HL-60 (cell line): ENCODE results near the gene PHLPP1.

ENCODE experiments used
- DNase-seq, 2 experiments: peaks; one replicate each; pipeline ENCODE4 v3.0.0-alpha.2; 2010 to 2020; ENCODE audit warnings: low read depth in 1 of 2, low spot score in 1 of 2
- H3K27ac ChIP-seq: fragments of 250-450 bp; sonication (Bioruptor Pico); replicated peaks from 2 replicates; pipeline ENCODE4 v1.5.1; 2020; ENCODE audit warnings: mild to moderate bottlenecking, moderate library complexity
- H3K27me3 ChIP-seq: fragments of 250-450 bp; sonication (Bioruptor Pico); 2 replicates; pipeline ENCODE4 v1.5.1; 2021; ENCODE audit warnings: mild to moderate bottlenecking, moderate library complexity; ENCODE audit not compliant: insufficient read depth, poor library complexity, severe bottlenecking
- H3K4me3 ChIP-seq: replicated peaks from 2 replicates; pipeline ENCODE4 v1.5.1; 2011; ENCODE audit warnings: mild to moderate bottlenecking, control low read depth, low read length; ENCODE audit not compliant: insufficient read depth
- GABPA ChIP-seq: IDR thresholded peaks from 2 replicates; pipeline ENCODE4 v1.6.1; 2012; ENCODE audit warnings: low read depth
- POLR2AphosphoS5 ChIP-seq: IDR thresholded peaks from 2 replicates; pipeline ENCODE4 v1.6.1; 2012; ENCODE audit warnings: low read depth
- SPI1 ChIP-seq: IDR thresholded peaks from 2 replicates; pipeline ENCODE4 v1.6.1; 2012; ENCODE audit warnings: low read depth, mild to moderate bottlenecking, borderline replicate concordance
- TF ChIP-seq, protein P1 (sequence below): IDR thresholded peaks from one replicate; pipeline ENCODE4 v1.5.1; 2011; ENCODE audit warnings: low read length, control low read depth, inconsistent platforms; ENCODE audit not compliant: insufficient read depth
- TF ChIP-seq, protein P2 (sequence below): IDR thresholded peaks from 2 replicates; pipeline ENCODE4 v1.6.1; 2012; ENCODE audit warnings: low read depth; ENCODE audit not compliant: insufficient replicate concordance

The PHLPP1 gene

DNA sequence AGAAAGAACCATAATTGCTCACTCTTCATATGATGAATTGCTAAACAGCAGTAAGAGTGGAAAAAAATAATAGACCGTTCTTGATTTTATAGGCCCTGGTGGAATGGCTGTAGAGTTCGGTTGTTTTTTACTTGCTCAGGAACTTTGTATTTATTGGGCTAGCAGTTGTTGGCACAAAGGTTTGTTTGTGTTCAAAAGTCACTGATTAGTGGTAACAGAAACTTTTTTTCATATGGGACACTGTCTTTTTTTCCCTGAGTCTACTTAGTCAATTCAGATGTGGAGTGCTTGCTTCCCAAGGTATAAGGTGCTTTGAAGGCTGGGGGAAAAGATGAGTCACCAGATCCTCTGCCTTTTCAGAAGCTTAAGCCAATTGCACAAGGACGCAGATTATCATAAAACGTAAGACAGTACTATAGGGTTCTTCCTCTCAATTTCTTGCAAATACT is 25.8 kb downstream of the PHLPP1 start:
- peak; percentile 82 to 91 for DNase-seq
- Histone ChIP-seq H3K27ac (peak overlapping the region; percentile 39), H3K4me3 (no peak overlapping the region), H3K27me3 (no peaks in the 10 kb centered on the region)
- TF ChIP-seq SPI1 (no peak), GABPA (no peak), POLR2AphosphoS5 (no peak)
- TF ChIP-seq, protein P1, sequence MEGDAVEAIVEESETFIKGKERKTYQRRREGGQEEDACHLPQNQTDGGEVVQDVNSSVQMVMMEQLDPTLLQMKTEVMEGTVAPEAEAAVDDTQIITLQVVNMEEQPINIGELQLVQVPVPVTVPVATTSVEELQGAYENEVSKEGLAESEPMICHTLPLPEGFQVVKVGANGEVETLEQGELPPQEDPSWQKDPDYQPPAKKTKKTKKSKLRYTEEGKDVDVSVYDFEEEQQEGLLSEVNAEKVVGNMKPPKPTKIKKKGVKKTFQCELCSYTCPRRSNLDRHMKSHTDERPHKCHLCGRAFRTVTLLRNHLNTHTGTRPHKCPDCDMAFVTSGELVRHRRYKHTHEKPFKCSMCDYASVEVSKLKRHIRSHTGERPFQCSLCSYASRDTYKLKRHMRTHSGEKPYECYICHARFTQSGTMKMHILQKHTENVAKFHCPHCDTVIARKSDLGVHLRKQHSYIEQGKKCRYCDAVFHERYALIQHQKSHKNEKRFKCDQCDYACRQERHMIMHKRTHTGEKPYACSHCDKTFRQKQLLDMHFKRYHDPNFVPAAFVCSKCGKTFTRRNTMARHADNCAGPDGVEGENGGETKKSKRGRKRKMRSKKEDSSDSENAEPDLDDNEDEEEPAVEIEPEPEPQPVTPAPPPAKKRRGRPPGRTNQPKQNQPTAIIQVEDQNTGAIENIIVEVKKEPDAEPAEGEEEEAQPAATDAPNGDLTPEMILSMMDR, result no peak
- TF ChIP-seq, protein P2, sequence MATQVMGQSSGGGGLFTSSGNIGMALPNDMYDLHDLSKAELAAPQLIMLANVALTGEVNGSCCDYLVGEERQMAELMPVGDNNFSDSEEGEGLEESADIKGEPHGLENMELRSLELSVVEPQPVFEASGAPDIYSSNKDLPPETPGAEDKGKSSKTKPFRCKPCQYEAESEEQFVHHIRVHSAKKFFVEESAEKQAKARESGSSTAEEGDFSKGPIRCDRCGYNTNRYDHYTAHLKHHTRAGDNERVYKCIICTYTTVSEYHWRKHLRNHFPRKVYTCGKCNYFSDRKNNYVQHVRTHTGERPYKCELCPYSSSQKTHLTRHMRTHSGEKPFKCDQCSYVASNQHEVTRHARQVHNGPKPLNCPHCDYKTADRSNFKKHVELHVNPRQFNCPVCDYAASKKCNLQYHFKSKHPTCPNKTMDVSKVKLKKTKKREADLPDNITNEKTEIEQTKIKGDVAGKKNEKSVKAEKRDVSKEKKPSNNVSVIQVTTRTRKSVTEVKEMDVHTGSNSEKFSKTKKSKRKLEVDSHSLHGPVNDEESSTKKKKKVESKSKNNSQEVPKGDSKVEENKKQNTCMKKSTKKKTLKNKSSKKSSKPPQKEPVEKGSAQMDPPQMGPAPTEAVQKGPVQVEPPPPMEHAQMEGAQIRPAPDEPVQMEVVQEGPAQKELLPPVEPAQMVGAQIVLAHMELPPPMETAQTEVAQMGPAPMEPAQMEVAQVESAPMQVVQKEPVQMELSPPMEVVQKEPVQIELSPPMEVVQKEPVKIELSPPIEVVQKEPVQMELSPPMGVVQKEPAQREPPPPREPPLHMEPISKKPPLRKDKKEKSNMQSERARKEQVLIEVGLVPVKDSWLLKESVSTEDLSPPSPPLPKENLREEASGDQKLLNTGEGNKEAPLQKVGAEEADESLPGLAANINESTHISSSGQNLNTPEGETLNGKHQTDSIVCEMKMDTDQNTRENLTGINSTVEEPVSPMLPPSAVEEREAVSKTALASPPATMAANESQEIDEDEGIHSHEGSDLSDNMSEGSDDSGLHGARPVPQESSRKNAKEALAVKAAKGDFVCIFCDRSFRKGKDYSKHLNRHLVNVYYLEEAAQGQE, result no peak

DNA sequence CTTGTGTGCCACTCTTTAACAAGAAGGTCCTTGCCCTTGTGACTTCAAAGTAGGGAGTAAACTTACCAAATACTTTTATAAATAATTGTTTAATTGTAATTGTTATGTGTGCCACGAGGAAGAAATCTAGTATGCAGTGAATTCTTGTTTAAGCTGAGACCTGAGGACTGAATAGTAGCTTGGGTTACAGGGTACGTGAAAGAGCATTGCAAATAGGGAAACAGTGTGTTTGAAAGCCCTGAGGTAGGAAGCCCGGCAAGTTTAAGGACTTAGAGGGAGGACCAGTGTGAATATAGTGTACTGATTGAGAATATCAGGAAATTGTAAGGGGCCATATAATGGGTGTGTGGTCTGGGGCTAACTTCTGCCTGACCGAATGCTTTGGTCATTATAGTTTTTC is 26.2 kb downstream of the PHLPP1 start:
- TF ChIP-seq GABPA (no peak), SPI1 (no peak), POLR2AphosphoS5 (no peak)
- TF ChIP-seq, protein P1, result no peak
- TF ChIP-seq, protein P2, result no peak
- H3K27me3 ChIP-seq, result no peaks in the 10 kb centered on the region
- peak in 1 of 2 experiments; percentile 38 for DNase-seq
- H3K27ac ChIP-seq, result peak overlapping the region; percentile 39
- H3K4me3 ChIP-seq, result no peak overlapping the region

DNA sequence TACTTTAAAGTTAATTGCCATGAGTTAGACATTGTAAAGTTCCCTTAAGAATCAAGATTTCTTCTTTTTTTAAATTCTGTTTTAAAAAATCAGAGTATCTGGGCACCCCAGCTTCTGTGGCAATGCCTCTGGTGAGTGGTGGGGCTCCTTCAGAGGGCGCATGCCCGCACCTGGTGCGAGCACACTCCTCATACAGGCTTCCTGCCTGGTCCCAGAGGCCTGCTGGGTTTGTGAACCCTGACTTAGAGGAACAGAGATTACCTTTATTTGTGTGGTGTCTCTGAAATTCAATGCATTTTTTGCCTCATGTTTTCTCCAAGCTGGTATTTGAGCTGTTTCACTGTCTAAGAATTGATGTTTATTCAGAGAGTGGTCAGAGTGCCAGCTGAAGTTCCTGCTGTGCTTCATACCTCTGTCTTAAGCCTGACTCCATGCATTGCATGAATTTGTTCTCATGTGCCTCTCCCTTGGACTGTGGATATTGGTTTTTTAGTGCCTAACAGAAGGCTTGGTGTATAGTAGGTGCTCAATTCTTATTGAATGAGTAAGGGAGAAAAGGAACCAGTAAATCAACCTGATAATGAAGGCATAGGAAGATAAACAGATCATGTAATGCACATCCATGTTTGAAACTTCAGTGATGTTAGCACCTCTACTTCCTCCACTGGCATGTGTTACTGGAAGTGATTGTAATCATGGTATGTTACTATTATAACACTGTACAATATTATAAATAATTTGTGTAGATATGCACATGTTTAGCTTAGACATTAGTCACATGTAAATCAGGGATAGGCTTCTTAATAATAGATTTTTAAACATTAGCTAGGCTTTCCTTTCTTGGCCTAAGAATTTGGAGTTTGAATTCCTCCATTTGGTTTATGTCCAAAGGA is 29.0 kb downstream of the PHLPP1 start:
- H3K4me3 ChIP-seq, result no peak overlapping the region
- TF ChIP-seq POLR2AphosphoS5 (no peak), SPI1 (no peak), GABPA (no peak)
- TF ChIP-seq, protein P2, result no peak
- TF ChIP-seq, protein P1, result no peak
- no peak overlapping the region for H3K27ac ChIP-seq
- no peak for DNase-seq
- no peaks in the 10 kb centered on the region for H3K27me3 ChIP-seq
